Activated T-cell treated with anti-CD3 and anti-CD28 coated beads, Interleukin-2, amount 50 U/mL, for 72 hours (primary cell): ENCODE data around the gene TRIO. TPM values are rescaled to one million over a fixed set of nuclear protein-coding genes. Genes with fewer than 3 reads are reported as not detected.

Experiments
- ATAC-seq, 2 donors: fragments of 150-1000 bp; cut with Tn5 transposase; replicated peaks in 1 of 2; 2 replicates each; pipeline ENCODE4 v1.10.0; 2021; ENCODE audit warnings: moderate library complexity in 2 of 2, mild to moderate bottlenecking in 1 of 2
- DNase-seq, 2 donors: peaks; one replicate each; pipeline ENCODE4 v3.0.0; 2021 to 2022; ENCODE audit warnings: mixed read lengths in 1 of 2
- H3K27ac Mint-ChIP-seq: one replicate; pipeline ENCODE4 v1.8.0; 2022; ENCODE audit warnings: mild to moderate bottlenecking, moderate library complexity, mixed read lengths
- H3K27me3 Mint-ChIP-seq: one replicate; pipeline ENCODE4 v1.8.0; 2022; ENCODE audit warnings: low read depth, mixed read lengths
- H3K36me3 Mint-ChIP-seq, 2 donors: one replicate each; pipeline ENCODE4 v1.8.0; 2022; ENCODE audit warnings: mixed read lengths in 2 of 2, mild to moderate bottlenecking in 1 of 2; ENCODE audit not compliant: insufficient read depth in 2 of 2
- H3K4me1 Mint-ChIP-seq: one replicate; pipeline ENCODE4 v1.8.0; 2022; ENCODE audit warnings: low read depth, mixed read lengths
- H3K4me3 Mint-ChIP-seq, 2 donors: one replicate each; pipeline ENCODE4 v1.8.0; 2022; ENCODE audit warnings: mild to moderate bottlenecking in 2 of 2, mixed read lengths in 2 of 2, moderate library complexity in 2 of 2
- H3K9me3 Mint-ChIP-seq, 2 donors: one replicate each; pipeline ENCODE4 v1.8.0; 2022; ENCODE audit warnings: mixed read lengths in 2 of 2
- total RNA-seq, 2 donors: library from RNA; stranded (reverse); gene quantifications; one replicate each; pipeline ENCODE4 v1.2.3, GENCODE V29; 2022

The TRIO gene
- total RNA-seq, 2 donors from 2014 or later: 13.2 to 14.0 TPM

DNA sequence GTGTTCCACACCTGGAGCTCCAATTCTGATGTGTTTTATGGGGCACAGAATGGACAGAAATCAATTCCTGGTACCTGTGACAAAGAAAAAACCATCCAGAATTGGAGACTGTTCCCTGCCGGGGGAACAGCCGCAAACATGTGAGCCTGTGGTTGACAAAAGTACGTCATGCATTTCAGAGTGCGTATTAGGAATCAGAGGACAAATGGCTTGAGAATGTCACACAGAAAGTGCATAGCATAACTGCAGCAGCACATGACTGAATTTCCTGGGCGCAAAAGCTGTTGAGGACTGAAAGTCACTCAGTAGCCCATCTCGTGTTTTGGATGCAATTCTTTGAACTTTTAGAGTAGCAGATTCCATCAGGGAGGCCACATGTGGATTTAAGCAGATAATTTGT is 85.1 kb downstream of the TRIO start:
- ATAC-seq (no peak), DNase-seq (no peak)
- no peaks in the 10 kb centered on the region for H3K36me3 Mint-ChIP-seq
- no peaks in the 10 kb centered on the region for H3K9me3 Mint-ChIP-seq
- H3K4me1 Mint-ChIP-seq: peaks cover 6% of the 10 kb centered on the region
- H3K4me3 Mint-ChIP-seq: no peak overlapping the region
- H3K27ac Mint-ChIP-seq: no peak overlapping the region
- H3K27me3 Mint-ChIP-seq: peaks cover 4% of the 10 kb centered on the region

DNA sequence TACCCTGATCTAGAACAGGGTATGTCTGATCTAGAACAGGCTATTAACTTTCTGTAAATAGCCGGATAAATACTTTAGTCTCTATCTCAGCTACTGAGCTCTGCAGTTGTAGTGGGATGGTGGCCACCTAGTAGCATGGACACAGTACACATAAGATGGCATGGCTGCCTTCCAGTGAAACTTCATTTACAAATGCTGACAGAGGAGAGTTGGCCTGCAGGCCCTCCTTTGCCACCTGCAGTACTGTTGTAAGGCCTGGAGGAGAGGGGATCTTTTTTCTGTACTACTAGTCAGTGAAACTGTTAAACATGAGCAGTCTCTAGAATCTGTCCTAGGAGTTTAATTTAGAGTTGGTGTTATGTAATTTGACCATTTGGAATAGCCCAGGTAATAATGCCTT is 86.0 kb downstream of the TRIO start:
- Mint-ChIP-seq H3K36me3 (no peaks in the 10 kb centered on the region), H3K4me3 (no peak overlapping the region), H3K27me3 (no peaks in the 10 kb centered on the region), H3K9me3 (no peaks in the 10 kb centered on the region), H3K27ac (no peak overlapping the region), H3K4me1 (no peaks in the 10 kb centered on the region)
- no peak for DNase-seq
- no peak for ATAC-seq

DNA sequence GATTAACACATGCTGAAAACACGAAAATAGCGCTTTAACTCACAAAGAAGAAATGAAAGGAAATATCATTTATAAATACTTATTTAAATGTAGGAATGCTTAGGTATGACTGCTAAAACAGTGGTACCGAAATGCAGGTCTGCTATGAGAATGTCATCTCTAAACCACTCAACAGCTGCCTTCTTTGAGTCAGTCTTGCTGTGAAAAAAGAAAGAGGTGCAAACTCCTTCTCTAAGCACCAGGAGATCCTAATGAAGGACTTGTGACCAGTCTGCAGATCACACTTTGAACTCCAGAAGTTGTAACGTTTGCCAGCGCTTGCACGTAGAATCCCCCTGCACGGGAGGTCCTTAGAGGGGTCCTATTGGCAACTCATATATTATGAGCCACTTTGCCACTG is 86.6 kb downstream of the TRIO start:
- H3K27me3 Mint-ChIP-seq: no peaks in the 10 kb centered on the region
- H3K4me1 Mint-ChIP-seq: no peaks in the 10 kb centered on the region
- H3K4me3 Mint-ChIP-seq: no peak overlapping the region
- H3K27ac Mint-ChIP-seq: no peak overlapping the region
- DNase-seq: no peak
- H3K9me3 Mint-ChIP-seq: no peaks in the 10 kb centered on the region
- no peak for ATAC-seq
- H3K36me3 Mint-ChIP-seq: no peaks in the 10 kb centered on the region

DNA sequence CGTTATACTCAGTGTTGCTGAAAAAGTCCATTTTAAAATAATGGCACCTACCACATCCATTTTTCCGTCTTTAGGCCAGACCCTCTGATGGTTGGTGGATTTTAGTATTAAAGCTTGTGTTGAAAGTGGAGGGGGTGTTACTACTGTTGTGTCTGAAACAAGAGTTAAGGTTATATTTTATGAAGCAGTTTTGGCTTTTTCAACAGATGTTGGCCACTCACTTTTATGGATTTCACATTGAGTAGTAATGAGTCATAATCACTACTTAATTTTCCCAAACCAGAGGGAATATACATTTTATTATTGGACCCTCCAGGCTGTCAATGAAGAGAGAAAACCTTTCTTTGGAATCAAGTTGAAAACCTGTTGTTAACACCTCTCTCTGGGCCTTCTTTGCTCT is 88.0 kb downstream of the TRIO start:
- no peak overlapping the region for H3K27ac Mint-ChIP-seq
- H3K27me3 Mint-ChIP-seq: no peaks in the 10 kb centered on the region
- H3K36me3 Mint-ChIP-seq: no peaks in the 10 kb centered on the region

DNA sequence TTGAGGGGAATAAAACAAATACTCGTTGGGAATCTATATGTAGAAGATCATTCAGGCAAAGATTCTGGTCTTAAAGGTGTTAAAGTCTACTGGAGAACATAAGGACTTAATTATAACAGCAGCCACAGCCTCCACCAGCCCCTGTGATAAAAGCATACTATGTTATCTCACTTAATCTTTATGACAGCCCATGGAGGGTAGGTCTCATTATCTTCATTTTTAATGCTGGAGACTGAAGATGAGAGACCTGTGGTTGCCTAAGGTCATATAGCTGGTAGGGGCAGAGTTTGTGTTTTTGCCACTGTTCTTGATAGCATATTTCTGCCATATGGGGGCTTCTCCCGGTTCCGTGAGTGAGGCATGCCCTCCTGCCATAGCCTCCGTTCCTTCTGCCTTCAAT is 88.7 kb downstream of the TRIO start:
- Mint-ChIP-seq H3K36me3 (no peaks in the 10 kb centered on the region), H3K9me3 (no peaks in the 10 kb centered on the region), H3K27ac (no peak overlapping the region), H3K4me3 (no peak overlapping the region), H3K4me1 (no peaks in the 10 kb centered on the region), H3K27me3 (peaks cover under 1% of the 10 kb centered on the region)
- no peak for DNase-seq
- ATAC-seq: no peak

More for the DNA sequence above, 88.0 kb downstream of the TRIO start:
- no peaks in the 10 kb centered on the region for H3K9me3 Mint-ChIP-seq
- ATAC-seq (no peak), DNase-seq (no peak)
- H3K4me1 Mint-ChIP-seq: no peaks in the 10 kb centered on the region
- no peak overlapping the region for H3K4me3 Mint-ChIP-seq

DNA sequence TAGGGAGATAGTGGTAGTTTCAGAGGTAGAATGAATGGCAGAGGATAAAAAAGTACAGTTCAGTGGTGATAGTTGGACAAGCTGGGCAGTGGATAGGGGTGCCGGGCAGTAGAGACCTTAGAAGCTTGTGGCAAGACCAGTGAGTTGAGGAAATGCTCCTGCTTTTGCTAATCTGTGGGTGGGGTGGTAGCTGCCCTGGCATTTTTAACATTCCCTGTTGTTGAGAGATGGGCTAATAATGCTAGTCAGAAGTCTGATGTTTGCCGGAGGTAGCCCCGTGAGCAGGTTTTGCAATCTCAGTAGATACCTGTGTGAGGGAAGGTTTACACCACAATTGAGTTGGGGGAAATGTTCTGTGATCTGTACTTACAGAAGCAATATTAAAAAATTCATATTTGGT is 91.1 kb downstream of the TRIO start:
- no peaks in the 10 kb centered on the region for H3K36me3 Mint-ChIP-seq
- no peaks in the 10 kb centered on the region for H3K9me3 Mint-ChIP-seq
- H3K4me1 Mint-ChIP-seq: no peaks in the 10 kb centered on the region
- no peak for DNase-seq
- no peak overlapping the region for H3K4me3 Mint-ChIP-seq
- ATAC-seq: no peak
- no peak overlapping the region for H3K27ac Mint-ChIP-seq
- H3K27me3 Mint-ChIP-seq: peaks cover 8% of the 10 kb centered on the region

DNA sequence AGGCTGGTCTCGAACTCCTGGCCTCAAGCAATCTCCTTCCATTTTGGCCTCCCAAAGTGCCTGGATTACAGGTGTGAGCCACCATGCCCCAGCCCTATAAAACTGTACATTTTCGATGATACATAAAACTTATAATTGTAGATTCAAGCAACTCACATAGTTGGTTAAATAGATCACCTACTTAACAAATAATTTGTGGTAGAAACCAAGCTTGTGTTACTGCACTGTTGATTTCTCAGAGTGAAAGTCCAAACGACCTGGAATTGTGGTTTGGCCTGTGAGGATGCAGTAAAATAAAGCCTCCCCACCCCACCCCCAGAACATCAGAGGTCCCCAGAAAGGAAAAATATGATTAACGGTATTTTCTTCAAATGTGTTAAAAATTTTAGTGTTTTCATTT is 92.7 kb downstream of the TRIO start:
- ATAC-seq (no peak), DNase-seq (no peak)
- H3K27me3 Mint-ChIP-seq: peaks cover 8% of the 10 kb centered on the region
- no peak overlapping the region for H3K4me3 Mint-ChIP-seq
- H3K4me1 Mint-ChIP-seq: no peaks in the 10 kb centered on the region
- H3K36me3 Mint-ChIP-seq: no peaks in the 10 kb centered on the region
- no peaks in the 10 kb centered on the region for H3K9me3 Mint-ChIP-seq
- no peak overlapping the region for H3K27ac Mint-ChIP-seq

DNA sequence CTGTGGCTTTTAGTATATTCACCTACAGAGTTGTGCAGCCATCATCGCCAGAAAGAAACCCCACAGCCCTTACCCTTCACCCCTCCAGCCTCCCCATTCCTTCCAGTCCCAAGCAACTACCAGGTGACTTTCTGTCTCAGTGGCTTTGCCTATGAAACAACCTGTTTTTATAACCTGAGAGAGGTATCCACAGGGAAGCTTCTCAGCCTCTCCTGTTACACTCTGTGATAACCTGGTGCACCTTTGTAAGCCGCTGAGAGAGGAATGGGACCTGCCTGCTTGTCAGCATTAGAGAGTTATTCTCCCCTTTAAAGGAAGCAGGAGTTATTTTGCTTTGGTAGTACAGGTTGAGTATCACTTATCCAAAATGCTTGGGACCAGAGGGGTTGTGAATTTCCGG is 93.6 kb downstream of the TRIO start:
- no peaks in the 10 kb centered on the region for H3K4me1 Mint-ChIP-seq
- peaks cover 8% of the 10 kb centered on the region for H3K27me3 Mint-ChIP-seq
- DNase-seq (no peak), ATAC-seq (no peak)
- H3K9me3 Mint-ChIP-seq: no peaks in the 10 kb centered on the region
- no peaks in the 10 kb centered on the region for H3K36me3 Mint-ChIP-seq
- no peak overlapping the region for H3K27ac Mint-ChIP-seq
- no peak overlapping the region for H3K4me3 Mint-ChIP-seq

DNA sequence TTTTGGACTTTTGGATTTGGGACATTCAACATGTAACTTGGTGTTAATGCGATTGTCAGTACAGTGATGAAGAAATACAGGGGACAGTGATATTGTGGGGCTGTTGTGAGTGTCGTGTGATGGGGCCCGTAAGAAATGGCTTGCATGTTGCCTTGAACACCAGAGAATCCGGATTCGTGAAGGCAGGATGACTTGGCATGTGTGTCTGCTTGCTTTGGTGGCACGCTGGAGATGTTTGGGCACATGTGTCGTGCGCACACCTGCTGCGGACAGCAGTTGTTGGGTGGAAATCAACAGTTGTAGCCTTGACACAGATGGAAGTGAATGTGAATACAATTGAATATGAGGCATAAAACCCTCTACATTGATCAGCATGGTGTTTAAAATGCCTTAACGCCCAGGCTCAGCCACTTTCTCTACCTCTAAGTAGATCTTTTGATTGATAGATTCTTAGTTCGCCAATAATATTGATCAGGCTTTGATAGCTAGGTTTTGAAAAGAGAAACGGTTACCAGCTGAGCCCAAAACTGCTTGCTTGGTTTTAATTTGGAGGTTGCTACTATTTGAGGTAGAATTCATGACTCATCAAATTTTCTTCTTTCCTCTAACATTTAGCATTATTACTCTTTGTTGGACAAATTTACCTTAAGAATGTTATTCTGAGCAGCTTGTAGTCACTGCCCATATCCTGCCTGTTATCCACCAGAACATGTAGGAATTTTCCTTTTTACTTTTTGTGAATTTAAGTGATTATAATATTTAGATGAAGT is 94.4 kb downstream of the TRIO start:
- Mint-ChIP-seq H3K9me3 (no peaks in the 10 kb centered on the region), H3K27ac (no peak overlapping the region), H3K36me3 (no peaks in the 10 kb centered on the region), H3K27me3 (peaks cover 8% of the 10 kb centered on the region), H3K4me3 (no peak overlapping the region), H3K4me1 (no peaks in the 10 kb centered on the region)
- no peak for ATAC-seq
- no peak for DNase-seq

DNA sequence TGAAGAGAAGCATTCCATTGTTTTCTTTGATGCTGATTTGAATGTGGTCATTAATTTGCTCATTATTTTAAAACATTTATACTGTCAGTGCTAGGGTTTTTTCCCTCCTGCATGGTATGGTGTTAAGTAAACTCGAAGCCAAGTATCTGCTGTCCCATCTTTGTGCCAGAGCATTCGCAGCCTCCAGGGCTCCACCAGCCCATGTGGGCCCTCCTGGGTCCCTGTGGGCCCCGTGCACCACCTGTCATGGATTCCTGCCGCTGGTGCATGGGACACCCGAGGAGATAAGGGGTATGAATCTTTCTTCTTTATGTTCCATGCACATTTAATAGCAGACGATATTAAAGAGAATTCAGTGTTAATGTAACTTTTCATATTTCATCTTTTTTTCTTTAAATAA is 95.1 kb downstream of the TRIO start:
- DNase-seq (no peak), ATAC-seq (no peak)
- no peak overlapping the region for H3K4me3 Mint-ChIP-seq
- no peaks in the 10 kb centered on the region for H3K36me3 Mint-ChIP-seq
- H3K4me1 Mint-ChIP-seq: no peaks in the 10 kb centered on the region
- H3K9me3 Mint-ChIP-seq: no peaks in the 10 kb centered on the region
- peaks cover 8% of the 10 kb centered on the region for H3K27me3 Mint-ChIP-seq
- no peak overlapping the region for H3K27ac Mint-ChIP-seq

DNA sequence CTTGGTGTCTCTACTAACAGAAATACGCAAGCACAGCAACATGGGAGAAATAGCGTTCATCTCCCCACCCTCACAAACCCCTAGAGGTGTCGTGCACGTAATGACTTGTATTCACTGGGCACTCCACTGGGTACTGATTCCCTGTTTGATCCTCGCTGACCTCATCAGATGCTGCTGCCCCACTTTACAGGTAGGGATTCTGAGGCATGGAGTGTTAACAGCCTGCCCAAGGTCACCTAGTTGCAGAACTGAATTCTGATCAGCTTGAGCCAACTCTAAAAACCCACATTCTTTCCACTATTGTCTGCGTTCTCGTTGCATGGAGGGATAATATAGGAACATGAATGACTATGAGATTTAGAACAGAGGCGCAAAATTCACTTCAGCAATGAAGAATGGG is 96.3 kb downstream of the TRIO start:
- DNase-seq: no peak
- Mint-ChIP-seq H3K4me3 (no peak overlapping the region), H3K27me3 (peaks cover 8% of the 10 kb centered on the region), H3K27ac (no peak overlapping the region), H3K36me3 (no peaks in the 10 kb centered on the region), H3K4me1 (no peaks in the 10 kb centered on the region), H3K9me3 (no peaks in the 10 kb centered on the region)
- ATAC-seq: no peak

DNA sequence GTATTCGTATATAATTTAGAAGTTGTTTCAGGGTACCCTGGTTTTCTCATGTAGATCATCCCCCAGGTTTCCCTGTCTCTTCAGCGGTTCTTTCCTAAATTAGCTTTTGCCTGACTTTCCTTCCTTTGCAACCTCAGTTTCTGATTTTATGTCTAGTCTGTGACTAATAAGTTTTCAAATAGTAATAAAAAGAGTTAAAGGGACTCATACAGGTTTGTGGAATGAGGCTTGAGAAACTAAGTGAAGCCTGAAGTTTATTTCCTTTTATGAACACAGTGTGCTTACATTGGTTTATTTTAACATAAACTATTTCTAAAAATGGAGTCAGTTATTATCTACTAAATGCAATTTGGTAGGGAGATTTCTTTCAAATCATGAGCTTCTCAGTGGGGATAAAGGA is 96.8 kb downstream of the TRIO start:
- H3K27ac Mint-ChIP-seq: no peak overlapping the region
- no peaks in the 10 kb centered on the region for H3K9me3 Mint-ChIP-seq
- no peaks in the 10 kb centered on the region for H3K4me1 Mint-ChIP-seq
- H3K36me3 Mint-ChIP-seq: no peaks in the 10 kb centered on the region
- DNase-seq (no peak), ATAC-seq (no peak)
- H3K27me3 Mint-ChIP-seq: peaks cover 8% of the 10 kb centered on the region
- no peak overlapping the region for H3K4me3 Mint-ChIP-seq

DNA sequence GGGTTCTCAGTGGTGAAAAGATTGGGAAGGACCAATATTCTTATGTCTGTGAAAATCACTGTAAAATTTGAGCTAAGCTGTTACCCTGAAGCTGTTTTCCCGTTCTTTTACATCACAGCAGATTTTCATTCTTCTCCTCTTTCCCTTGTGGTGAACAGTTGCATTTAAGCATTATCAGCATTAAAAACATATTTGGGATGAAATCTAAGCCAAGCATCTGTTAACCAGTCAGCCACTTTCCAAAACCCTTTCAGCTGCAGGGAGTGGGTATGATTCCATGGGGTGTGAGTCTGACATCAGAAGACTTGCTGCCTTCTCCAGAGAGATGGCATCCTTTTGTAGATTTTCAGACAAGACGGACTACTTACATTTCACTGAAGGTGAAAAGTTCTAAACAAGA is 97.2 kb downstream of the TRIO start:
- ATAC-seq: no peak
- no peak overlapping the region for H3K4me3 Mint-ChIP-seq
- H3K4me1 Mint-ChIP-seq: no peaks in the 10 kb centered on the region
- peaks cover 8% of the 10 kb centered on the region for H3K27me3 Mint-ChIP-seq
- H3K9me3 Mint-ChIP-seq: no peaks in the 10 kb centered on the region
- H3K36me3 Mint-ChIP-seq: no peaks in the 10 kb centered on the region
- DNase-seq: no peak
- H3K27ac Mint-ChIP-seq: no peak overlapping the region

DNA sequence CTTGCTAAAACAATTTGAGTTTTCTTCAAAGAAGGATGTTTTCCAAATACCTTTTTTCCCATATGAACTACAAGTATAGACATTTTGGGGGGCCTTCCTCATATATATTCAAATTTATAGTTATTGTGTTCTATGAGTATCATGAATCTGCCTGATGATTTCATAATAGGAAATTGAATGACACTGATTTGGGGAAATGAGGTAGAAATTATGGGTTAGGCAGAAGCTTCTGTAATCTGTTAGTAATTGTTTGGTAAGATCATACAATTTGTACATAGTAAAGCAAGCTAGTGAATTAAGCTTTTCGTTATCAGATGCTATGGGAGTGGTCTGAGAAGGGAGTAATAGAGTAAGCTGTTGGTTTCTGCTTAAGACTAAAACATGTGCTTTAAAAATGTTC is 98.0 kb downstream of the TRIO start:
- no peaks in the 10 kb centered on the region for H3K9me3 Mint-ChIP-seq
- no peak overlapping the region for H3K27ac Mint-ChIP-seq
- H3K36me3 Mint-ChIP-seq: no peaks in the 10 kb centered on the region
- H3K4me3 Mint-ChIP-seq: no peak overlapping the region
- DNase-seq: no peak
- no peak for ATAC-seq
- peaks cover 8% of the 10 kb centered on the region for H3K27me3 Mint-ChIP-seq
- H3K4me1 Mint-ChIP-seq: no peaks in the 10 kb centered on the region
